Measurements from ENCODE around the gene DNAJC28.
"Not testable (repeated sequence)": the region's sequence is repeated elsewhere in the genome, so short reads cannot be mapped to it uniquely, and the experiment has no call there.

DNA sequence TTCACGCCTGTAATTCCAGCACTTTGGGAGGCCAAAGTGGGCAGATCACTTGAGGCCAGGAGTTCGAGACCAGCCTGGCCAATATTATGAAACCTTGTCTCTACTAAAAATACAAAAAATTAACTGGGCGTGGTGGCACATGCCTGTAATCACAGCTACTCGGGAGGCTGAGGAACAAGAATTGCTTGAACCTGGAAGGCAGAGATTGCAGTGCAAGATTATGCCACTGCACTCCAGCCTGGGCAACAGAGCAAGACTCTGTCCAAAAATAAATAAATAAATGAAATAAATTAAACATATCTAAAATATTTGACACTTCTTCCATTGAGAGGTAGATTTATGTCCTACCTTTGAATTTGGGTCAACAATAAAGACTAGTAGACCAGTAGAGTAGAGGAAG lies 22.3 kb downstream of the DNAJC28 start:
- TF ChIP-seq, protein P1, sequence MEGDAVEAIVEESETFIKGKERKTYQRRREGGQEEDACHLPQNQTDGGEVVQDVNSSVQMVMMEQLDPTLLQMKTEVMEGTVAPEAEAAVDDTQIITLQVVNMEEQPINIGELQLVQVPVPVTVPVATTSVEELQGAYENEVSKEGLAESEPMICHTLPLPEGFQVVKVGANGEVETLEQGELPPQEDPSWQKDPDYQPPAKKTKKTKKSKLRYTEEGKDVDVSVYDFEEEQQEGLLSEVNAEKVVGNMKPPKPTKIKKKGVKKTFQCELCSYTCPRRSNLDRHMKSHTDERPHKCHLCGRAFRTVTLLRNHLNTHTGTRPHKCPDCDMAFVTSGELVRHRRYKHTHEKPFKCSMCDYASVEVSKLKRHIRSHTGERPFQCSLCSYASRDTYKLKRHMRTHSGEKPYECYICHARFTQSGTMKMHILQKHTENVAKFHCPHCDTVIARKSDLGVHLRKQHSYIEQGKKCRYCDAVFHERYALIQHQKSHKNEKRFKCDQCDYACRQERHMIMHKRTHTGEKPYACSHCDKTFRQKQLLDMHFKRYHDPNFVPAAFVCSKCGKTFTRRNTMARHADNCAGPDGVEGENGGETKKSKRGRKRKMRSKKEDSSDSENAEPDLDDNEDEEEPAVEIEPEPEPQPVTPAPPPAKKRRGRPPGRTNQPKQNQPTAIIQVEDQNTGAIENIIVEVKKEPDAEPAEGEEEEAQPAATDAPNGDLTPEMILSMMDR (IDR thresholded peaks at IDR 0.05; ENCODE audit: insufficient read depth, low read length), result not testable (repeated sequence)
- not testable (repeated sequence) for TF ChIP-seq SPI1 (IDR thresholded peaks at IDR 0.05; ENCODE audit: borderline replicate concordance, low read depth)
